Nephron progenitor cell (in vitro differentiated cells): ENCODE results near the gene DGCR2.
"Not testable (repeated sequence)": the region's sequence is repeated elsewhere in the genome, so short reads cannot be mapped to it uniquely, and the experiment has no call there.

ENCODE experiments used
- DNase-seq: peaks from one replicate; pipeline ENCODE4 v3.0.0; 2021
- H3K27ac Mint-ChIP-seq: 2 replicates; pipeline ENCODE4 v1.8.0; 2021; ENCODE audit warnings: mild to moderate bottlenecking, moderate library complexity, mixed read lengths
- H3K27me3 Mint-ChIP-seq: 2 replicates; pipeline ENCODE4 v1.8.0; 2021; ENCODE audit warnings: mild to moderate bottlenecking, low read depth, mixed read lengths; ENCODE audit not compliant: poor library complexity
- H3K36me3 Mint-ChIP-seq: 2 replicates; pipeline ENCODE4 v1.8.0; 2021; ENCODE audit warnings: low read depth, mixed read lengths
- H3K4me1 Mint-ChIP-seq: 2 replicates; pipeline ENCODE4 v1.8.0; 2021; ENCODE audit warnings: mixed read lengths
- H3K4me3 Mint-ChIP-seq: 2 replicates; pipeline ENCODE4 v1.8.0; 2021; ENCODE audit warnings: mild to moderate bottlenecking, moderate library complexity, mixed read lengths
- H3K9me3 Mint-ChIP-seq: 2 replicates; pipeline ENCODE4 v1.8.0; 2021; ENCODE audit warnings: mild to moderate bottlenecking, moderate library complexity, mixed read lengths
- CTCF ChIP-seq: fragments of 200-600 bp; sonication (generic); IDR thresholded peaks from 2 replicates; pipeline ENCODE4 v1.5.0; 2021; ENCODE audit warnings: antibody characterized with exemption

DGCR2 gene

GRCh38 chr22:19005905-19006304 is 116.3 kb downstream of the DGCR2 start:
- TF ChIP-seq CTCF: no peak
- no peak for DNase-seq
- no peak overlapping the region for H3K27ac Mint-ChIP-seq
- no peaks in the 10 kb centered on the region for H3K36me3 Mint-ChIP-seq
- H3K9me3 Mint-ChIP-seq: peaks cover 14% of the 10 kb centered on the region
- peaks cover 39% of the 10 kb centered on the region for H3K27me3 Mint-ChIP-seq
- H3K4me1 Mint-ChIP-seq: peaks cover 14% of the 10 kb centered on the region
- no peak overlapping the region for H3K4me3 Mint-ChIP-seq

- Mint-ChIP-seq H3K4me1 (peaks cover 14% of the 10 kb centered on the region), H3K4me3 (no peak overlapping the region), H3K27ac (no peak overlapping the region), H3K9me3 (peaks cover 14% of the 10 kb centered on the region), H3K27me3 (peaks cover 54% of the 10 kb centered on the region), H3K36me3 (no peaks in the 10 kb centered on the region)
- DNase-seq: no peak
- TF ChIP-seq CTCF: no peak
These were observed 117.7 kb downstream of the DGCR2 start for GRCh38 chr22:19004471-19004870.

GRCh38 chr22:19003508-19003907 is 118.7 kb downstream of the DGCR2 start:
- Mint-ChIP-seq H3K27ac (no peak overlapping the region), H3K4me1 (peaks cover 14% of the 10 kb centered on the region), H3K27me3 (peaks cover 63% of the 10 kb centered on the region)

GRCh38 chr22:19002684-19003038 is 119.6 kb downstream of the DGCR2 start:
- Mint-ChIP-seq H3K36me3 (no peaks in the 10 kb centered on the region), H3K27ac (no peak overlapping the region), H3K4me3 (no peak overlapping the region), H3K27me3 (peaks cover 67% of the 10 kb centered on the region), H3K9me3 (peaks cover 10% of the 10 kb centered on the region), H3K4me1 (peaks cover 14% of the 10 kb centered on the region)
- no peak for DNase-seq
- TF ChIP-seq CTCF: no peak

More at GRCh38 chr22:19003508-19003907, 118.7 kb downstream of the DGCR2 start:
- TF ChIP-seq CTCF: no peak
- Mint-ChIP-seq H3K4me3 (no peak overlapping the region), H3K36me3 (no peaks in the 10 kb centered on the region), H3K9me3 (peaks cover 10% of the 10 kb centered on the region)
- DNase-seq: no peak

- Mint-ChIP-seq H3K9me3 (peaks cover 10% of the 10 kb centered on the region), H3K36me3 (no peaks in the 10 kb centered on the region), H3K4me3 (no peak overlapping the region), H3K27ac (no peak overlapping the region), H3K4me1 (peaks cover 14% of the 10 kb centered on the region), H3K27me3 (peaks cover 68% of the 10 kb centered on the region)
- no peak for DNase-seq
- TF ChIP-seq CTCF: no peak
These were observed 121.0 kb downstream of the DGCR2 start for GRCh38 chr22:19001204-19001603.

GRCh38 chr22:19000106-19000505 is 122.1 kb downstream of the DGCR2 start:
- H3K27me3 Mint-ChIP-seq: peaks cover 62% of the 10 kb centered on the region
- not testable (repeated sequence) for DNase-seq, H3K4me3 Mint-ChIP-seq, H3K9me3 Mint-ChIP-seq, H3K27ac Mint-ChIP-seq, H3K36me3 Mint-ChIP-seq
- H3K4me1 Mint-ChIP-seq: peaks cover 16% of the 10 kb centered on the region
